HepG2 (cell line): ENCODE results near the gene RORC. TPM values are rescaled to one million over a fixed set of nuclear protein-coding genes. Genes with fewer than 3 reads are reported as not detected.

Experiments
- ATAC-seq: fragments of 200-7000 bp; cut with Tn5 transposase; 3 replicates; pipeline ENCODE4 v1.9.1; 2020; ENCODE audit warnings: mild to moderate bottlenecking, moderate library complexity
- BruUV-seq: library from RNA; stranded (reverse); fragments of 400-500 nt; replicated peaks from 2 replicates; lab custom pipeline; 2021; lab: Mats Ljungman, UMichigan
- CTCF ChIA-PET: fragments of 300-600 bp; formaldehyde crosslinking; extraction: SDS; loops from one replicate; lab custom pipeline; 2021; ENCODE audit warnings: low total read pairs, inconsistent platforms, low intra/inter-chr PET ratio; lab: Yijun Ruan, JAX
- POLR2A ChIA-PET: fragments of 350-600 bp; sonication (Branson Sonifier 250); formaldehyde crosslinking; loops from one replicate; lab custom pipeline; 2020; ENCODE audit warnings: antibody characterized with exemption, inconsistent platforms; lab: Yijun Ruan, JAX
- DNase-seq: peaks from one replicate; pipeline ENCODE4 v3.0.0-alpha.2; 2015; ENCODE audit warnings: low spot score
- FAIRE-seq: peaks from 3 replicates; lab custom pipeline; 2011; peaks lifted over from hg19 to GRCh38; lab: Jason Lieb, UNC
- H2AFZ ChIP-seq: one replicate; pipeline ENCODE4 v1.6.1; 2011; ENCODE audit warnings: low read length, inconsistent platforms
- H3K27ac ChIP-seq: fragments of 300-600 bp; 3 replicates; pipeline ENCODE4 v1.8.0; 2011; ENCODE audit warnings: mixed run types, mild to moderate bottlenecking, mixed read lengths, low read length, inconsistent platforms; ENCODE audit not compliant: insufficient read depth; ENCODE audit errors: extremely low read length
- H3K27me3 ChIP-seq, 2 experiments: fragments of 200-600 bp in 1 of 2; 2 replicates in 1 of 2; 3 replicates in 1 of 2; pipeline versions ENCODE4 v1.6.0 to v1.8.0; 2011; ENCODE audit warnings: low read length in 2 of 2, mild to moderate bottlenecking in 2 of 2, moderate library complexity in 2 of 2, inconsistent platforms in 1 of 2; ENCODE audit not compliant: insufficient read depth in 2 of 2, control insufficient read depth in 1 of 2
- H3K36me3 ChIP-seq, 2 experiments: fragments of 200-600 bp in 1 of 2; replicated peaks in 1 of 2; 2 replicates in 1 of 2; 3 replicates in 1 of 2; pipeline versions ENCODE4 v1.5.1 to v1.8.0; 2011; ENCODE audit warnings: low read length in 2 of 2, inconsistent platforms in 1 of 2; ENCODE audit not compliant: insufficient read depth in 2 of 2, control insufficient read depth in 1 of 2
- H3K4me1 ChIP-seq: 2 replicates; pipeline ENCODE4 v1.5.1; 2012; ENCODE audit warnings: low read length, inconsistent platforms; ENCODE audit not compliant: insufficient read depth
- H3K4me2 ChIP-seq: 2 replicates; pipeline ENCODE4 v1.6.0; 2011; ENCODE audit warnings: low read depth, low read length, inconsistent platforms
- H3K4me3 ChIP-seq, 3 experiments: fragments of 200-600 bp in 1 of 3; sonication (generic), shearing (Covaris generic) in 1 of 3; replicated peaks in 1 of 3; 2 replicates each; pipeline ENCODE4 v1.5.1; 2011 to 2016; ENCODE audit warnings: low read length in 3 of 3, inconsistent platforms in 2 of 3, low read depth in 2 of 3, mild to moderate bottlenecking in 2 of 3, control low read depth in 1 of 3, mixed read lengths in 1 of 3; ENCODE audit not compliant: insufficient read depth in 1 of 3
- H3K79me2 ChIP-seq: one replicate; pipeline ENCODE4 v1.6.1; 2011; ENCODE audit warnings: low read length, inconsistent platforms; ENCODE audit not compliant: insufficient read depth
- H3K9ac ChIP-seq: 2 replicates; pipeline ENCODE4 v1.6.0; 2011; ENCODE audit warnings: mild to moderate bottlenecking, low read depth, low read length, inconsistent platforms; ENCODE audit not compliant: insufficient read depth
- H3K9me3 ChIP-seq: 2 replicates; pipeline ENCODE4 v1.5.1; 2012; ENCODE audit warnings: mild to moderate bottlenecking, low read length
- H4K20me1 ChIP-seq: 2 replicates; pipeline ENCODE4 v1.6.0; 2011; ENCODE audit warnings: inconsistent platforms, mild to moderate bottlenecking, low read length, moderate library complexity; ENCODE audit not compliant: insufficient read depth
- ZNF616 ChIP-seq: sonication (generic); formaldehyde crosslinking; IDR thresholded peaks from 2 replicates; pipeline ENCODE4 v1.5.0; 2020; ENCODE audit warnings: low read depth, mild to moderate bottlenecking, missing genetic modification reagents
- ZNF709 ChIP-seq: sonication (generic); formaldehyde crosslinking; IDR thresholded peaks from 2 replicates; pipeline ENCODE4 v1.5.0; 2020; ENCODE audit warnings: mild to moderate bottlenecking, missing genetic modification reagents
- ZNF839 ChIP-seq: sonication (generic); formaldehyde crosslinking; IDR thresholded peaks from 2 replicates; pipeline ENCODE4 v1.4.0; 2020; ENCODE audit warnings: missing genetic modification reagents, mild to moderate bottlenecking, borderline replicate concordance
- ZSCAN25 ChIP-seq: sonication (generic); formaldehyde crosslinking; IDR thresholded peaks from 2 replicates; pipeline ENCODE4 v1.8.0; 2022; ENCODE audit warnings: mild to moderate bottlenecking, missing genetic modification reagents
- WGBS: methylation state at CpG from one replicate; pipeline ENCODE4 v1.1.6; 2017; ENCODE audit warnings: low lambda C conversion rate; 5-methylcytosine and 5-hydroxymethylcytosine counted together
- in situ Hi-C: cut with HindIII; loops from 2 replicates; pipeline ENCODE4 v1.10.0; 2017; ENCODE audit warnings: low pct_unique_long_range_greater_than_20kb; ENCODE audit not compliant: extremely low pct_ligation_motif_present
- intact Hi-C: fragments of 100-400 bp; cut with micrococcal nuclease; formaldehyde crosslinking; loops from one replicate; pipeline ENCODE4 v1.10.0; 2022; ENCODE audit not compliant: unreplicated experiment
- polyA plus RNA-seq, 8 experiments: library from polyadenylated mRNA; depleted of rRNA in 3 of 8; stranded (reverse) in 7 of 8; unstranded in 1 of 8; fragments of >200 nt; fragmentation: Illumina TruSeq in 4 of 8; extraction: Trizol in 4 of 8; gene quantifications; 2 replicates each; pipeline versions ENCODE4 v1.2.1 to v1.2.3, GENCODE V29; 2011 to 2016; ENCODE audit warnings: low read depth in 4 of 8, missing spikeins in 1 of 8, mixed read lengths in 1 of 8; ENCODE audit not compliant: insufficient read depth in 1 of 8
- total RNA-seq, 5 experiments: library from RNA; depleted of rRNA; stranded (reverse); fragments of >200 nt; fragmentation: Illumina TruSeq; extraction: Trizol; gene quantifications; 2 replicates each; pipeline ENCODE4 v1.2.3, GENCODE V29; 2016; ENCODE audit warnings: low read depth in 1 of 5
- TF ChIP-seq, protein P1 (sequence below): sonication (generic); formaldehyde crosslinking; IDR thresholded peaks from 2 replicates; pipeline ENCODE4 v1.5.0; 2020; ENCODE audit warnings: mild to moderate bottlenecking, missing genetic modification reagents, borderline replicate concordance

The RORC gene
- total and polyA plus RNA-seq, 2 of the 13 experiments (the other 11 are each of a cell fraction or from before 2014, with no cell fraction given), result 2.5 to 6.5 TPM

- ATAC-seq, result no peak
- H3K4me1 ChIP-seq, result peaks cover 11% of the 10 kb centered on the region
These were observed 5.6 kb downstream of the RORC start for GRCh38 chr1:151825751-151826660.

More at GRCh38 chr1:151825751-151826660, 5.6 kb downstream of the RORC start:
- Histone ChIP-seq H3K36me3 (no peaks in the 10 kb centered on the region), H3K27me3 (no peaks in the 10 kb centered on the region; a peak in 1 of 5 replicates), H3K4me2 (no peak overlapping the region), H2AFZ (no peak overlapping the region), H3K9me3 (no peaks in the 10 kb centered on the region), H3K9ac (no peak overlapping the region), H3K4me3 (no peak overlapping the region), H3K27ac (no peak overlapping the region), H4K20me1 (no peaks in the 10 kb centered on the region), H3K79me2 (no peaks in the 10 kb centered on the region)
- 92% methylated on average over 15 of the region's 21 CpGs for WGBS
- TF ChIP-seq ZNF839 (CRISPR knock-in tag) (no peak), ZNF709 (CRISPR knock-in tag) (no peak), ZNF616 (CRISPR knock-in tag) (no peak), ZSCAN25 (no peak)
- TF ChIP-seq, protein P1, sequence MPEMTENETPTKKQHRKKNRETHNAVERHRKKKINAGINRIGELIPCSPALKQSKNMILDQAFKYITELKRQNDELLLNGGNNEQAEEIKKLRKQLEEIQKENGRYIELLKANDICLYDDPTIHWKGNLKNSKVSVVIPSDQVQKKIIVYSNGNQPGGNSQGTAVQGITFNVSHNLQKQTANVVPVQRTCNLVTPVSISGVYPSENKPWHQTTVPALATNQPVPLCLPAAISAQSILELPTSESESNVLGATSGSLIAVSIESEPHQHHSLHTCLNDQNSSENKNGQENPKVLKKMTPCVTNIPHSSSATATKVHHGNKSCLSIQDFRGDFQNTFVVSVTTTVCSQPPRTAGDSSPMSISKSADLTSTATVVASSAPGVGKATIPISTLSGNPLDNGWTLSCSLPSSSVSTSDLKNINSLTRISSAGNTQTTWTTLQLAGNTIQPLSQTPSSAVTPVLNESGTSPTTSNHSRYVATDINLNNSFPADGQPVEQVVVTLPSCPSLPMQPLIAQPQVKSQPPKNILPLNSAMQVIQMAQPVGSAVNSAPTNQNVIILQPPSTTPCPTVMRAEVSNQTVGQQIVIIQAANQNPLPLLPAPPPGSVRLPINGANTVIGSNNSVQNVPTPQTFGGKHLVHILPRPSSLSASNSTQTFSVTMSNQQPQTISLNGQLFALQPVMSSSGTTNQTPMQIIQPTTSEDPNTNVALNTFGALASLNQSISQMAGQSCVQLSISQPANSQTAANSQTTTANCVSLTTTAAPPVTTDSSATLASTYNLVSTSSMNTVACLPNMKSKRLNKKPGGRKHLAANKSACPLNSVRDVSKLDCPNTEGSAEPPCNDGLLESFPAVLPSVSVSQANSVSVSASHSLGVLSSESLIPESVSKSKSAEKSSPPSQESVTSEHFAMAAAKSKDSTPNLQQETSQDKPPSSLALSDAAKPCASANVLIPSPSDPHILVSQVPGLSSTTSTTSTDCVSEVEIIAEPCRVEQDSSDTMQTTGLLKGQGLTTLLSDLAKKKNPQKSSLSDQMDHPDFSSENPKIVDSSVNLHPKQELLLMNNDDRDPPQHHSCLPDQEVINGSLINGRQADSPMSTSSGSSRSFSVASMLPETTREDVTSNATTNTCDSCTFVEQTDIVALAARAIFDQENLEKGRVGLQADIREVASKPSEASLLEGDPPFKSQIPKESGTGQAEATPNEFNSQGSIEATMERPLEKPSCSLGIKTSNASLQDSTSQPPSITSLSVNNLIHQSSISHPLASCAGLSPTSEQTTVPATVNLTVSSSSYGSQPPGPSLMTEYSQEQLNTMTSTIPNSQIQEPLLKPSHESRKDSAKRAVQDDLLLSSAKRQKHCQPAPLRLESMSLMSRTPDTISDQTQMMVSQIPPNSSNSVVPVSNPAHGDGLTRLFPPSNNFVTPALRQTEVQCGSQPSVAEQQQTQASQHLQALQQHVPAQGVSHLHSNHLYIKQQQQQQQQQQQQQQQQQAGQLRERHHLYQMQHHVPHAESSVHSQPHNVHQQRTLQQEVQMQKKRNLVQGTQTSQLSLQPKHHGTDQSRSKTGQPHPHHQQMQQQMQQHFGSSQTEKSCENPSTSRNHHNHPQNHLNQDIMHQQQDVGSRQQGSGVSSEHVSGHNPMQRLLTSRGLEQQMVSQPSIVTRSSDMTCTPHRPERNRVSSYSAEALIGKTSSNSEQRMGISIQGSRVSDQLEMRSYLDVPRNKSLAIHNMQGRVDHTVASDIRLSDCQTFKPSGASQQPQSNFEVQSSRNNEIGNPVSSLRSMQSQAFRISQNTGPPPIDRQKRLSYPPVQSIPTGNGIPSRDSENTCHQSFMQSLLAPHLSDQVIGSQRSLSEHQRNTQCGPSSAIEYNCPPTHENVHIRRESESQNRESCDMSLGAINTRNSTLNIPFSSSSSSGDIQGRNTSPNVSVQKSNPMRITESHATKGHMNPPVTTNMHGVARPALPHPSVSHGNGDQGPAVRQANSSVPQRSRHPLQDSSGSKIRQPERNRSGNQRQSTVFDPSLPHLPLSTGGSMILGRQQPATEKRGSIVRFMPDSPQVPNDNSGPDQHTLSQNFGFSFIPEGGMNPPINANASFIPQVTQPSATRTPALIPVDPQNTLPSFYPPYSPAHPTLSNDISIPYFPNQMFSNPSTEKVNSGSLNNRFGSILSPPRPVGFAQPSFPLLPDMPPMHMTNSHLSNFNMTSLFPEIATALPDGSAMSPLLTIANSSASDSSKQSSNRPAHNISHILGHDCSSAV (CRISPR knock-in tag), result no peak
- FAIRE-seq (no peak), DNase-seq (no peak)
- no TSS peak for BruUV-seq
- in situ Hi-C loops (no loop called here), intact Hi-C loops (no loop called here)
- ChIA-PET CTCF (no interaction called here), POLR2A (no interaction called here)
